Stimulated activated CD4-positive, alpha-beta T cell treated with anti-CD3 and anti-CD28 coated beads, TNF-alpha, amount 100 ng/mL, for 48 hours (primary cell): ENCODE measurements around the gene TM4SF1.
"Not testable (repeated sequence)": the region's sequence is repeated elsewhere in the genome, so short reads cannot be mapped to it uniquely, and the experiment has no call there.

Experiments
- DNase-seq, 3 donors: peaks; one replicate each; pipeline ENCODE4 v3.0.0-alpha.2; 2020; ENCODE audit warnings: low read depth in 3 of 3

TM4SF1 gene

GRCh38 chr3:149395107-149396089, 17.9 kb upstream of the TM4SF1 start:
- DNase-seq = no peak

GRCh38 chr3:149393345-149394160, 16.1 kb upstream of the TM4SF1 start:
- peak in 2 of 3 donors; percentile 4 to 14 for DNase-seq

- DNase-seq = no peak
Observed at GRCh38 chr3:149391960-149392359, 14.5 kb upstream of the TM4SF1 start.

- no peak for DNase-seq
Observed at GRCh38 chr3:149390772-149391212, 13.3 kb upstream of the TM4SF1 start.

GRCh38 chr3:149390294-149390693, 12.8 kb upstream of the TM4SF1 start:
- DNase-seq = no peak

- no peak for DNase-seq
Observed at GRCh38 chr3:149388531-149389417, 11.3 kb upstream of the TM4SF1 start.

- DNase-seq = no peak
Observed at GRCh38 chr3:149388001-149388440, 10.6 kb upstream of the TM4SF1 start.

GRCh38 chr3:149386299-149386606, 8.8 kb upstream of the TM4SF1 start:
- DNase-seq = no peak

- DNase-seq = no peak
Observed at GRCh38 chr3:149385617-149386298, 8.3 kb upstream of the TM4SF1 start.

GRCh38 chr3:149384911-149385321, 7.5 kb upstream of the TM4SF1 start:
- DNase-seq = no peak

- no peak for DNase-seq
Observed at GRCh38 chr3:149384167-149384566, 6.7 kb upstream of the TM4SF1 start.

GRCh38 chr3:149383703-149384102, 6.3 kb upstream of the TM4SF1 start:
- no peak for DNase-seq

GRCh38 chr3:149382518-149382917, 5.1 kb upstream of the TM4SF1 start:
- no peak for DNase-seq

GRCh38 chr3:149382101-149382467, 4.6 kb upstream of the TM4SF1 start:
- no peak for DNase-seq

- DNase-seq = no peak
Observed at GRCh38 chr3:149381173-149382100, 4.0 kb upstream of the TM4SF1 start.

GRCh38 chr3:149380220-149380619, 2.8 kb upstream of the TM4SF1 start:
- not testable (repeated sequence) for DNase-seq

- no peak for DNase-seq
Observed at GRCh38 chr3:149378478-149379309, 1.2 kb upstream of the TM4SF1 start.

- no peak for DNase-seq
Observed at GRCh38 chr3:149376718-149377407, 586 bp downstream of the TM4SF1 start.
